ENCODE results near the gene CASQ1.
A peak's percentile ranks its signal among the peaks of the same experiment; 100 is the strongest.

The CASQ1 gene

GRCh38 chr1:160168609-160169369, 21.6 kb upstream of the CASQ1 start:
- no peak for DNase-seq

- DNase-seq: no peak
Observed at GRCh38 chr1:160169553-160170399, 20.6 kb upstream of the CASQ1 start.

GRCh38 chr1:160171354-160171753, 19.0 kb upstream of the CASQ1 start:
- DNase-seq: no peak

GRCh38 chr1:160171980-160172379, 18.4 kb upstream of the CASQ1 start:
- no peak for DNase-seq

- no peak for DNase-seq
Observed at GRCh38 chr1:160177231-160177630, 13.1 kb upstream of the CASQ1 start.

GRCh38 chr1:160177667-160178066, 12.7 kb upstream of the CASQ1 start:
- no peak for DNase-seq

- DNase-seq: no peak
Observed at GRCh38 chr1:160178731-160179130, 11.6 kb upstream of the CASQ1 start.

GRCh38 chr1:160179336-160179735, 11.0 kb upstream of the CASQ1 start:
- DNase-seq: no peak

- no peak for DNase-seq
Observed at GRCh38 chr1:160186246-160186645, 4.1 kb upstream of the CASQ1 start.

GRCh38 chr1:160186729-160187128, 3.6 kb upstream of the CASQ1 start:
- DNase-seq: no peak

GRCh38 chr1:160187407-160187806, 3.0 kb upstream of the CASQ1 start:
- no peak for DNase-seq

GRCh38 chr1:160188341-160188740, 2.0 kb upstream of the CASQ1 start:
- no peak for DNase-seq

- DNase-seq: no peak
Observed at GRCh38 chr1:160191756-160192155, 1.4 kb downstream of the CASQ1 start.

- DNase-seq: no peak
Observed at GRCh38 chr1:160192234-160192633, 1.9 kb downstream of the CASQ1 start.

- DNase-seq: peak in 55 of 56 donors; percentile 25 to 88 (median 70)
Observed at GRCh38 chr1:160193091-160193819, 2.9 kb downstream of the CASQ1 start.

- DNase-seq: no peak
Observed at GRCh38 chr1:160193832-160194736, 3.7 kb downstream of the CASQ1 start.

- no peak for DNase-seq
Observed at GRCh38 chr1:160194737-160195059, 4.3 kb downstream of the CASQ1 start.

GRCh38 chr1:160196143-160196542, 5.8 kb downstream of the CASQ1 start:
- DNase-seq: no peak

GRCh38 chr1:160197231-160197630, 6.9 kb downstream of the CASQ1 start:
- peak in 18 of 56 donors; percentile 5 to 50 (median 22) for DNase-seq

- no peak for DNase-seq
Observed at GRCh38 chr1:160200786-160201185, 10.4 kb downstream of the CASQ1 start.
